Myocyte (in vitro differentiated cells): Measurements from ENCODE around the gene PMM2. TPM values are rescaled to one million over a fixed set of nuclear protein-coding genes. Genes with fewer than 3 reads are reported as not detected.
"Not testable (repeated sequence)": the region's sequence is repeated elsewhere in the genome, so short reads cannot be mapped to it uniquely, and the experiment has no call there.

Source experiments
- DNase-seq: peaks from one replicate; pipeline ENCODE4 v3.0.0-alpha.2; 2012; ENCODE audit warnings: low read depth
- polyA plus RNA-seq: library from polyadenylated mRNA; unstranded; fragments of >200 nt; gene quantifications from one replicate; pipeline ENCODE4 v1.2.1, GENCODE V29; 2012; ENCODE audit warnings: missing spikeins
- total RNA-seq: library from RNA; depleted of rRNA; stranded (reverse); fragments of >200 nt; gene quantifications from 2 replicates; pipeline ENCODE4 v1.2.3, GENCODE V29; 2014

PMM2 gene
- total RNA-seq: 19.8 and 30.8 TPM in 2 replicates
- 34.3 TPM for polyA plus RNA-seq

DNA sequence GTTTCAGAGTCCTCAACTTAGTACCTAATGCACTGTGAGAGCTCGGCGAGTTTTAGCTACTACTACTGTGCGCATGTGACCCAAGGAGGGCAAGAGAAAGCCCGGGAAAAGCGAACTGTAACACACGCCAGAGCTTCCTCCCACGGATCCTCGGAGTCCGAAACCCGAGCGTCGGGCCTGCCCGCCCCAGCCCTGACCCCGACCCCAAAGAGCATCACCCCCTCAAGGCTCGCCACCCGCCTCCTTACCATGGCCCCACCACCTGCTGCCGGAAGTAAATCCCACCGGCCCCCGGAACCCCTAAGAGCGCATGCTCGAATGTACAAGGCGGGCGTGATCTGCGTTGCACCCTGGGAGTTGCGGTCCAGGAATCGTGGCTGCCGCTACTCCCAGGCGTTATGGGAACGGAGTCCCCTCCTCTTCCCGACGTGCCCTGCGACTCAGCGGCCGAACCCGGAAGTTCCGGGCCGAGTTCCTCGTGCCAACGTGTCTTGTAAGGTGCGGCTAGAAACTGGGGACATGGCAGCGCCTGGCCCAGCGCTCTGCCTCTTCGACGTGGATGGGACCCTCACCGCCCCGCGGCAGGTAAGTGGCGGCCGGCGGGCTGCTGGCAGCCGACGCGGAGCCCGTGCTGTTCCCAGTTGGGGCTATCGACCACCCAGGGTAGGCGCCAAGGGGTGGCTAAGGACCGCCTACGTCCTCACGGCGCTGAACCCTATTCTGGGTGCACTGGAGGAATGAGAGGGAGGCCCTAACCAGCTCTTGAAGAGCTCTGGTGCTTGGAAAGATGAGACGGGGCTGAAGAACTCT is at the start of gene PMM2, which contains the start of gene TMEM186:
TSS of gene PMM2 (plus strand) at position 476 of the 810 bp plus-strand sequence. CDS start at position 520, 44 bp downstream.
TSS of gene TMEM186 (minus strand) at position 276 of the 810 bp plus-strand sequence. CDS start at position 251, 25 bp downstream.
- peak; percentile 97 for DNase-seq

GRCh38 chr16:8748944-8749343 is 48.7 kb upstream of the PMM2 start:
- DNase-seq: not testable (repeated sequence)

- DNase-seq: peak; percentile 72
These were observed 45.9 kb upstream of the PMM2 start for GRCh38 chr16:8751481-8752311.

GRCh38 chr16:8752706-8753105 is 44.9 kb upstream of the PMM2 start:
- DNase-seq: no peak

GRCh38 chr16:8753416-8754054 is 44.1 kb upstream of the PMM2 start:
- no peak for DNase-seq

DNA sequence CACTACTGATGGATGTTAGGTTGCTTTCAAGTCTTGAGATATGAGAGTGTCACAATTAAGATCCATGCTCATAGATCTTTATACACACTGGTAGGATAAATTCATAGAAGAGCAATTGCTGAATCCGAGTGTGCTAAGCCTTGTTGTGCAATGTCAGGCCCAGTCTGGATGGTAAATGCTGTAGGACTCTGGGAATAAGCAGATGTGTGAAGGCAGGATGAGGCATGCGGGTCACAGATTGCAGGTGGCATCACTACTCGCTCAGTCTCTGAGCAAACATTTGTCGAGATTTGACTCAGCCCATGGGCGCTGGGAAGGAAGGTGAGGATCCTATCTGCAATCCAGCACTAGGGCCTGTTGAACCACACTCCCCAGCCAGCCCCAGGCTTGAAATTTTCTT is 40.9 kb upstream of the PMM2 start:
- DNase-seq: no peak

- no peak for DNase-seq
These were observed 39.6 kb upstream of the PMM2 start for GRCh38 chr16:8758022-8758421.

DNA sequence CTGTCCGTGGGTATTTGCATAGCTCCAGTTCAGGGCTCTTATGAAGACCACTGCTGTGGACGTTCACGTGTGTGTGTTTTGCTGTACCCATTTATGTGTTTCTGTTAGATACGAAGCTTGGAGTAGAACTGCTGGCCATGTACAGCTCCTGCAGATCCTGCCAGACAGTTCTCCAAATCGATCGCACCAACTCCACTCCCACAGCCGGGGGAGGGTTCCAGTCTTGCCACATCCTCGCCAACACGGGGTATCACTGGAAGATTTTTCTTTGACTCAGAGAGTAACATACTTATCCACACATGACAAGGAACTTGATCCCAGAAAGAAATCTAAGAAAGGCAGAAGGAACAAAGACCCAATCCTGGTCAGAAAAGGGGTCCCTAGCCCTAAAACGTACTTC is 37.6 kb upstream of the PMM2 start:
- DNase-seq: no peak

DNA sequence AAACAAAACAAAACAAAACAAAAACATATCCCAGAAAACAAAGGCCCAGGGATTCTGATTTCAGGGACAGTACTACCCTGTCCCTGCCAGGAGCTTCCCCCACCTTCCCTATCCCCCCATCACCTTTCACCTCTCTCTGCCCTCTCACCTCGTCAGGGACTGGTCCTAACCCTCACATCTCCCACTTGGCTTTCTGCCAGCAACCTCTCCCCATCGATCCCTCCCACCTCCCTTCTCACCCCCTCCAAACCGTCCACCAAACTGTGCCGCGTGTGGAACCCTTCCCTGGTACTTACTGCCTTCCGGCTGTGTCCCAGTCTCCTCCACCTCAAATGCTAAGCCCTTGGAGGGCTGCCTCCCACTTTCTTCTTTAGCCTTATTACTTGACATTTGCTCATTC is 36.6 kb upstream of the PMM2 start:
- DNase-seq: no peak

- DNase-seq: no peak
These were observed 35.4 kb upstream of the PMM2 start for GRCh38 chr16:8762254-8762653.

DNA sequence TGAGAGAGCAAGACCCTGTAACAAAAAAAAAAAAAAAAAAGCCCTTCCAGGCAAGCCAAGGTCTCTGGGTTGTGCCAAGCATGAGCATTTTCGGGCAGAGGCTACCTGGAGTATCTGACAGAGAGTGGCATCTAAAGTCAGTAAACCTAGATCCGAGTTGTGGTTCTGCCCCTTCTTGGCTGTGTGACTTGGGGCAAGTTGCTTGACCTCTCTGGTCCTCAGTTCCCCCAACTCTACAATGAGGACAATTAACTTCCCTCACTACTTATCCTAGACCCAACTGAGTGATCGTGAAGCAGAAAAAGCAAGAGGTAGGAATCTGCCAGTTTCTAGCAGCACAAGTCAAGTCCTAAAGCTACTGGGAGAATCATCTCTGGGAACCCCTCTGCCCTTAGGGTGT is 34.6 kb upstream of the PMM2 start:
- DNase-seq: no peak

GRCh38 chr16:8763899-8764298 is 33.7 kb upstream of the PMM2 start:
- no peak for DNase-seq

DNA sequence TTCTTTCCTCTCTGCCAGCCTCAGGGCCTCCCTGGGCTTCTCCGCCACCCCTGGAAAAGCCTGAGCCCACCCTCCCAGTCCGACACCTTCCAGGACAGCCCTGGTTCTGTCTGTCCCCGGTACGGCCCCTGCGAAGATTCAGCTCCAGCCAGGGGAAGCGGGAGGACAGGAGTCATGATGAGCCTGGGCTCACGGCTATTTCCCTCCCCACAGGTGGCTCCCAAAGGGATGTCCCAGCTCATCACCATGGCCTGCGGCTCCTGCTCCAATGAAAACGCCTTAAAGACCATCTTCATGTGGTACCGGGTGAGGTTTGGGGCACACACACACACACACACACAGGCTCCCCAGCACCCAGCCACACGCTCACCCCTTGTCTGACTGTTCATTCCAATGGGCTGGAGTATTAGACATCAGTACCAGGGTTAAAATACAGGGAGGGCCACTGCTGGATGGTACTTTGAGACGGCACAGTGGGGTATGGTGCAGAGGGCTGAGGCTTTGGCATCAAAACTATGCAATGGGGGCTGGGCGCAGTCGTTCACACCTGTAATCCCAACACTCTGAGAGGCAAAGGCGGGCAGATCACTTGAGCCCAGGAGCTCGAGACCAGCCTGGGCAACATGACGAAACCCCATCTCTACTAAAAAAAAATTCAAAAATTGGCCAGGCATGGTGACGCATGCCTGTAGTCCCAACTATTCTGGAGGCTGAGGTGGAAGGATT is 33.0 kb upstream of the PMM2 start:
- no peak for DNase-seq

DNA sequence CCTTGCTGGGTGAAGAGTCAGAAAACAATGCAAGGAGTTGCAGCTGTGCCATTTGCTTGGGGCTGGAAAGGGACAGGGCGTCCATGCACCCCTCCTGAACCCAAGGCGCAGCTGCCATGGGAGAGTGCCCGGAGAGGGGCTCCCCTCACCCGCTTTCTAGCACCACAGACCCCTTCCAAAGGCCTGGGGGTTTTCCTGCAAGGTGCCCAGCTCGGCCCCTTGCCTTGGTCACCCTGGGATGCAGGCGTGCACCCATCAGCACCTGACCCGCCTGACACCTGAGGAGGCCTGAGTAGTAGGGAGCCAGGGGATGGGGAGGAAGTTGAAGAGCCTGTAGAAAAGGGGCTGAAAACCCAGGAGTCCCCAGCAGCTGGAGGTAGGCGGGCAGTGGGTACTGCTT is 30.5 kb upstream of the PMM2 start:
- no peak for DNase-seq

DNA sequence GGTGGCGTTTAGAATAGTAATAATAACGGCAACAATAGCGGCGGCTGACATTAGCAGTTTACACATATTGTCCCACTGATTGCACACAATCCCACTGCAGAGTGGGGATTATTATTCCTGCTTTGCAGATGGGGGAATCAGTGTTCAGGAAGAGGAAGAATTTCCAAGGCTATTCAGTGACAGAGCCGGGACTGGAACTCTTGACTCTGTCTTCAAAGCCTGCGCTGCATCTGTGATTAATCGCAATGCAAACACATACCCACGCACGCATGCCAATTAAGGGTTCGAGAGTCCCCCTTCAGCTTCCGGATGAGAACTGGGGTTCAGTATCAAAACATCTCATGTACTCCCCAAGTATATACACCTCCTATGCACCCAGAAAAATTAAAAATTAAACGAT is 29.4 kb upstream of the PMM2 start:
- no peak for DNase-seq

GRCh38 chr16:8768692-8769091 is 28.9 kb upstream of the PMM2 start:
- DNase-seq: no peak

DNA sequence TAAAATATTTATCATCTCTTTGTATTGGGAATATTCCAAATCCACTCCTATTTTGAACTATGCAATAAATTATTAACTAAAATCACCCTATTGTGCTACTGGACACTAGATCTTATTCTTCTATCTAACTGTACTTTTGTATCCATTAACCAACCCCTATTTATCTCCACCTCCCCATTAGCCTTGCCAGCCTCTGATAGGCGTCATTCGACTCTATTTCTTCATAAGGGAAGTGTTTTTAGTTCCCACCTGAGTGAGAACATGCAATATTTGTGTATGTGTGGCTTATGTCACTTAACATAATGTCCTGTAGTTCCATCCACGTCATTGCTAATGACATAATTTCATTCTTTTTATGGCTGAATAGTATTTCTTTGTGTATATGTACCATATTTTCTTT is 24.1 kb upstream of the PMM2 start:
- no peak for DNase-seq

GRCh38 chr16:8774208-8774607 is 23.4 kb upstream of the PMM2 start:
- DNase-seq: no peak

GRCh38 chr16:8775359-8775758 is 22.3 kb upstream of the PMM2 start:
- no peak for DNase-seq

DNA sequence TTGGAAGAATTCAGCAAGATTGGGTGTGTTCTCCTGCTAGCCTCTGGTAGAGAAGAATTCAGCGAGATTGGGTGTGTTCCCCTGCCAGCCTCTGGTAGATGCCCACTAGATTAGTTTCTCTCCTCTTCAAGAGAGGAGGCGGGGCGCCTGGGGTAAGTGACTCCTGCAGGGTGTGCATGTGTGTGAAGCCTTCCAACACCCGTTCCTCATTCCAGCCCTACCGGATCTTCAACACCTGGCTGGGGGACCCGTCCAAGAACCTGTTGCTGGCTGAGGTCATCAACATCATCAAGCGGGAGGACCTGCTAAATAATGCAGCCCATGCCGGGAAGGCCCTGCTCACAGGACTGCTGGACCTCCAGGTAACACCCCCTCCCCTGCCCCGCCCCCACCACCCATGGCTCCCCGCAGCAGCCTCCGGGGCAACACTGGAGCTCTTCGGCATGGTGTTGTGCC is 21.5 kb upstream of the PMM2 start:
- DNase-seq: no peak

GRCh38 chr16:8777217-8777616 is 20.4 kb upstream of the PMM2 start:
- no peak for DNase-seq
